ENCODE data around the gene IRS1. TPM values are rescaled to one million over a fixed set of nuclear protein-coding genes. Genes with fewer than 3 reads are reported as not detected.

The IRS1 gene
- total and polyA plus RNA-seq, 2 donors (not counting 1 experiment from before 2014, with no cell fraction given) = 14.3 to 29.1 TPM

DNA sequence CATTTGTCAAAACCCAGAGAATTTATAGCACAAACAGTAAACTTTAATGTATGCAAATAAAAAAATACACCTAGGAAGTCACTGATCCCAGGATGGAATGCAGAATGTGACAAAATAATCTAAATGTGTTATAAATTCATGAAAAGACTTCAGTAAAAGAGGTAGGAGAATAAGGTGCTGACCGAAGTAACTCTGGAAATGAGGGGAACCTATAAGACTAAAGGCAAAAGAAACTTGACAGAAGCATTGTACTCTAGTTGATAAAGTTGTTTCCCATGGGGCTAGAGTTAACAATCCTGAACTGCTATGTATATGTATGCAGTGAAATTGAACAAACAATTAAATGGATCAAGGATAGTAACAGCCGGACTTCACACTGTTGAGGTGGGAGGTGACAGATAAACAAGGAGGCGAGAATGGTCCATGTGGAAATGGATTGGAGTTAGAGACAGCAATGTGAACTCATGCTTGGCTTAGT is 24.5 kb downstream of the IRS1 start:
- H3K4me1 ChIP-seq (ENCODE audit: control insufficient read depth, extremely low read depth, insufficient read depth, low read length) = peaks cover 11% of the 10 kb centered on the region

GRCh38 chr2:226773291-226773690 is 26.3 kb downstream of the IRS1 start:
- H3K4me2 ChIP-seq (ENCODE audit: extremely low read depth, insufficient read depth, low read length) = peak overlapping the region; percentile 28
- TF ChIP-seq CTCF (conservative IDR thresholded peaks at IDR 0.05 in 1 of 2, IDR thresholded peaks at IDR 0.05 in 1 of 2; ENCODE audit: low read depth in 1 of 2, low read length in 2 of 2) (no peak), EZH2 (IDR thresholded peaks at IDR 0.05; ENCODE audit: low read length, missing control alignments) (no peak)
- H3K27ac ChIP-seq (ENCODE audit: insufficient read depth, low read length) = peak overlapping the region; percentile 42

More for the DNA sequence above, 24.5 kb downstream of the IRS1 start:
- H2AFZ ChIP-seq (ENCODE audit: low read length) = no peak overlapping the region
- no peak overlapping the region for H3K4me3 ChIP-seq (replicated peaks in 1 of 4; ENCODE audit: control extremely low read depth in 1 of 4, insufficient read depth in 1 of 4, low read depth in 3 of 4, low read length in 4 of 4)
- TF ChIP-seq CTCF (conservative IDR thresholded peaks at IDR 0.05 in 1 of 2, IDR thresholded peaks at IDR 0.05 in 1 of 2; ENCODE audit: low read depth in 1 of 2, low read length in 2 of 2) = no peak
- TF ChIP-seq EZH2 (IDR thresholded peaks at IDR 0.05; ENCODE audit: low read length, missing control alignments) = no peak
- H3K9me3 ChIP-seq (ENCODE audit: control insufficient read depth, insufficient read depth, low read depth, low read length) = no peaks in the 10 kb centered on the region
- H3K36me3 ChIP-seq (ENCODE audit: control insufficient read depth, insufficient read depth, low read length) = peaks cover 7% of the 10 kb centered on the region
- no peak overlapping the region for H3K4me2 ChIP-seq (ENCODE audit: extremely low read depth, insufficient read depth, low read length)
- no peaks in the 10 kb centered on the region for H4K20me1 ChIP-seq (ENCODE audit: control insufficient read depth, extremely low read depth, insufficient read depth, low read length)
- H3K27me3 ChIP-seq (ENCODE audit: control insufficient read depth, insufficient read depth, low read length) = no peaks in the 10 kb centered on the region
- H3K79me2 ChIP-seq (ENCODE audit: control insufficient read depth, insufficient read depth, low read length) = peaks cover 94% of the 10 kb centered on the region
- no peak overlapping the region for H3K9ac ChIP-seq (ENCODE audit: insufficient read depth, low read length)
- DNase-seq (ENCODE audit: low read depth in 2 of 2) = no peak
- no peak overlapping the region for H3K27ac ChIP-seq (ENCODE audit: insufficient read depth, low read length)

GRCh38 chr2:226772389-226773179 is 27.0 kb downstream of the IRS1 start:
- Histone ChIP-seq H3K36me3 (ENCODE audit: control insufficient read depth, insufficient read depth, low read length) (peaks cover 12% of the 10 kb centered on the region), H3K4me3 (replicated peaks in 1 of 4; ENCODE audit: control extremely low read depth in 1 of 4, insufficient read depth in 1 of 4, low read depth in 3 of 4, low read length in 4 of 4) (peak overlapping the region in 2 of 4 experiments; percentile 5 to 9), H3K79me2 (ENCODE audit: control insufficient read depth, insufficient read depth, low read length) (peaks cover 96% of the 10 kb centered on the region), H3K4me1 (ENCODE audit: control insufficient read depth, extremely low read depth, insufficient read depth, low read length) (peaks cover 11% of the 10 kb centered on the region), H3K27me3 (ENCODE audit: control insufficient read depth, insufficient read depth, low read length) (no peaks in the 10 kb centered on the region), H2AFZ (ENCODE audit: low read length) (no peak overlapping the region), H3K9me3 (ENCODE audit: control insufficient read depth, insufficient read depth, low read depth, low read length) (no peaks in the 10 kb centered on the region), H3K4me2 (ENCODE audit: extremely low read depth, insufficient read depth, low read length) (peak overlapping the region; percentile 80), H4K20me1 (ENCODE audit: control insufficient read depth, extremely low read depth, insufficient read depth, low read length) (no peaks in the 10 kb centered on the region), H3K27ac (ENCODE audit: insufficient read depth, low read length) (peak overlapping the region; percentile 42), H3K9ac (ENCODE audit: insufficient read depth, low read length) (no peak overlapping the region)
- DNase-seq (ENCODE audit: low read depth in 2 of 2) = peak in 1 of 2 donors; percentile 72
- no peak for TF ChIP-seq EZH2 (IDR thresholded peaks at IDR 0.05; ENCODE audit: low read length, missing control alignments)
- TF ChIP-seq CTCF (conservative IDR thresholded peaks at IDR 0.05 in 1 of 2, IDR thresholded peaks at IDR 0.05 in 1 of 2; ENCODE audit: low read depth in 1 of 2, low read length in 2 of 2) = no peak

More at GRCh38 chr2:226773291-226773690, 26.3 kb downstream of the IRS1 start:
- Histone ChIP-seq H3K36me3 (ENCODE audit: control insufficient read depth, insufficient read depth, low read length) (peaks cover 10% of the 10 kb centered on the region), H3K27me3 (ENCODE audit: control insufficient read depth, insufficient read depth, low read length) (no peaks in the 10 kb centered on the region), H3K9me3 (ENCODE audit: control insufficient read depth, insufficient read depth, low read depth, low read length) (no peaks in the 10 kb centered on the region), H3K9ac (ENCODE audit: insufficient read depth, low read length) (no peak overlapping the region), H4K20me1 (ENCODE audit: control insufficient read depth, extremely low read depth, insufficient read depth, low read length) (no peaks in the 10 kb centered on the region), H3K4me1 (ENCODE audit: control insufficient read depth, extremely low read depth, insufficient read depth, low read length) (peaks cover 11% of the 10 kb centered on the region), H3K4me3 (replicated peaks in 1 of 4; ENCODE audit: control extremely low read depth in 1 of 4, insufficient read depth in 1 of 4, low read depth in 3 of 4, low read length in 4 of 4) (no peak overlapping the region), H2AFZ (ENCODE audit: low read length) (no peak overlapping the region), H3K79me2 (ENCODE audit: control insufficient read depth, insufficient read depth, low read length) (peaks cover 95% of the 10 kb centered on the region)
- no peak for DNase-seq (ENCODE audit: low read depth in 2 of 2)

Data from fibroblast of lung (primary cell).